ENCODE measurements around the gene DBH.

- TF ChIP-seq CTCF (conservative IDR thresholded peaks at IDR 0.05; ENCODE audit: low read length) (no peak), EZH2phosphoT487 (IDR thresholded peaks at IDR 0.05; ENCODE audit: borderline replicate concordance, low read depth, low read length) (no peak)
Observed at GRCh38 chr9:133641396-133641655, 5.2 kb downstream of the DBH start.
